ENCODE measurements around the gene GPR107.

The GPR107 gene

DNA sequence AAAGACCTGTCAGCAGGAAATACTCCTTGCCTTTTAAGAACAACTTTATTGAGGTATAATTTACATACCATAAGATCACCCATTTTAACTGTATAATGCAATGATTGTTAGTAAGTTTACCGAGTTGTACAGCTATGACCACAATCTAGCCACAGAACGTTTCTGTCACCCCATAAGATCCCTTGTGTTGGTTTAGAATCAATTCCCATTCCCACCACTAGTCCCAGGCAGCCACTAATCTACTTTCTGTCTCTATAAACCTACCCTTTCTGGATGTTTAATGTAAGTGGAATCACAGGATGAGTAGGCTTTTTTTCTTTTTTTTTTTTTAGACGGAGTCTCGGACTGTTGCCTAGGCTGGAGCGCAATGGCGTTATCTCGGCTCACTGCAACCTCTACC lies 4.4 kb downstream of the GPR107 start:
- DNase-seq, result peak; percentile 24

DNA sequence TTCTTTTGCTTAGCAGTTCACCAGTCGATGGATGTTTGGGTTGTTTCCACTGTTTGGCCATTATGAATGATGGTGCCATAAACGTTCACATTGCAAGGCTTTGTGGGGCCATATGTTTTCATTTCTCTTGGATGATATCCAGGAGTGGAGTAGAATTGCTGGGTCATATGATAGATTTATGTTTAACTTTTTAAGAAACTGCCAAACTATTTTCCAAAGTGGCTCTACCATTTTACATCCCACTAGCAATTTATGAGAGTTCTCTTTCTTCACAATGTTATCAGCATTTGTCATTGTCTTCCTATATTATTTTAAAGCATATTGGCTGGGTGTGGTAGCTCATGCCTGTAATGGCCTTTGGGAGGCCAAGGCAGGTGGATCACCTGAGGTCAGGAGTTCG lies 5.2 kb downstream of the GPR107 start:
- DNase-seq, result no peak

DNA sequence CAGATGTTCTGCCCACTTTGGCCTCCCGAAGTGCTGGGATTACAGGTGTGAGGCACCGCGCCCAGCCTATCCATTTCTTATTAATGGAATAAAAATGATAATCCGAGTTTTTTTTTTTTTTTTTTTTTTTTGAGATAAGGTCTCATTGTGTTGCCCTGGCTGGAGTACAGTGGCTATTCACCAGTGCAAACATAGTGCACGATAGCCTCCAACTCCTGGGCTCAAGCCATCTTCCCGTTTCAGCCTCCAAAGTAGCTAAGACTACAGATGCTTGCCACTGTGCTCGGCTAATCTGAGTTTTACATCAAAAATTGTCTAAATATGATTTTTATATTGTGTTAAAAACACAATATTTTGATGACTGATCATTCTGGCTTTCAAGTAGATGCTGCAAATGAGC lies 6.6 kb downstream of the GPR107 start:
- DNase-seq, result no peak

DNA sequence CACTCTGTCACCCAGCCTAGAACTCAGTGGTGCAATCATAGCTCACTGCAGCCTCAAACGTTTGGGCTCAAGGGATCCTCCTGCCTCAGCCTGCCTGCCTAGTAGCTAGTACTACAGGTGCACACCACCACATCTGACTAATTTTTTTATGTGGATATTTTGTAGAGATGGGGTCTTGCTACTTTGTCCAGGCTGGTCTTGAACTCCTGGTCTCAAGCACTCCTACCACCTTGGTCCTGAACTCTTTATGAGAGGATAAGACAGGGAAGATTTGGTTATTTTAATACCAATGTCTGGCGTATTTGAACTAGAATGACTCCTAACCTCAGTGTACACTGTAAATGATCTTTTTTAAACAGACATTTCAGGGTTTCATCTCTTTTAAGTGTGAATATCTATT lies 9.0 kb downstream of the GPR107 start:
- no peak for DNase-seq

DNA sequence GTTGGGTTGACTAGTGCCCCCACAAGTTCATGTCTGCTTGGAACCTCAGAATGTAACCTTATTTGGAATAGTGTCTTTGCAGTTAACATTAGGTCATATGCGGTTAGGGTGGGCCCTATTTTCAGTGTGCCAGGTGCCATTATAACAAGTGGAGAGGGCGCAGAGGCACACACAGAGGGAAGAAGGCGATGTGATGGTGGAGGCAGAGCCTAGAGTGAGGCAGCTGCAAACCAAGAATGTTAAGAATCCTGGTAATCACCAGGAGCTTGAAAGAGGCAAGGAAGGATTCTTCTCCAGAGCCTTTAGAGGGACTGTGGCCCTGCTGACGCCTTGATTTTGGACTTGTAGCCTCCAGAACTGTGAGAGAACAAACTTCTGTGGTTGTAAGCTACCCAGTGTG lies 10.9 kb downstream of the GPR107 start:
- no peak for DNase-seq

DNA sequence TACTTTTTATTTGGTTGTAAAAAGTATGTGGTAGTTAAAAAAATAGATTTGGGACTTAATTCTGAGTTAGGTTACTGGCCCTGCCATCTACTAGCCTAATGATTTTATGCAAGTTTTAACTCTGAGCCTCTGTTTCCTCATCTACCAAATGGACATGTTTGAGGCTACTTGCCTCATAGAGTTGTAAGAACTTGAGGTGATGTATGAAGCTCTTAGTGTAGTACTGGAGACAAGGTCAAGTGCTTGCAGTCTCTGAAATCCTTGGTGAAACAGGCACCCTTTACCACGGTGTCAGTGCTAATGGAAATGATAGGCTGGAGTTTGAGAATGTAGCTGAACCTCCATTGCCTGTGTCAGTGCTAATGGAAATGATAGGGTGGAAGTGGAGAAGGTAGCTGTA lies 15.3 kb downstream of the GPR107 start:
- no peak for DNase-seq

DNA sequence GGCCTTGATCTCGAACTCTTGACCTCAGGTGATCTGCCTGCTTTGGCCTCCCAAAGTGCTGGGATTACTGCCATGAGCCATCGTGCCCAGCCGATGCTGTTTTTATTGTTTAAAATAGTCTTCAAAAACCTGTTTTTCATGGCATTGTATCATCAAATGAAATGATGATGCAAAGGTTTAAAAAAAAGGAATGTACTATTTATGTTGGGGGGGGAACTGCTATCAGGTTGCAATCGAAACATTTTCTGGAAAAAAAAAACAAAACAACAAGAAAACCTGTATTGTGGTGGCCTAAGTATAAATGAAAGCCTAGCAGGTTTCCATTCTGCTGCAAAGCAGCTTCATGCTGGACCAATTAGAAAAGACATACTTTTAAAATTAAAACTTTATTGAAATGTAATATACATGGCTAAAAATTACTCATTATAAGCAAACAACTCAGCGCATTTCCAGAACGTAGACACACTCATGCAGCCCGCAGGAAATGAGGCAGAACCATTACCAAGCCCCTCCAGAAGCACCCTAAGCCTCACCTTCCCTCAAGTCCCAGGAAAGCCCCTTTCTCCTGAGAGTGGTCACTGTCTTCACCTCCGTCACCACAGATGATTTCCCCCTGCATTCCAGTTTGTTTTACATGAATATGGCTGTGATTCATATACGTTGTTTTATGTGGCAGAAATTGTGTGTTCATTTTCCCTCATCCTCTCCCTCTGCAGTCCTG lies 19.0 kb downstream of the GPR107 start:
- DNase-seq, result peak; percentile 67

DNA sequence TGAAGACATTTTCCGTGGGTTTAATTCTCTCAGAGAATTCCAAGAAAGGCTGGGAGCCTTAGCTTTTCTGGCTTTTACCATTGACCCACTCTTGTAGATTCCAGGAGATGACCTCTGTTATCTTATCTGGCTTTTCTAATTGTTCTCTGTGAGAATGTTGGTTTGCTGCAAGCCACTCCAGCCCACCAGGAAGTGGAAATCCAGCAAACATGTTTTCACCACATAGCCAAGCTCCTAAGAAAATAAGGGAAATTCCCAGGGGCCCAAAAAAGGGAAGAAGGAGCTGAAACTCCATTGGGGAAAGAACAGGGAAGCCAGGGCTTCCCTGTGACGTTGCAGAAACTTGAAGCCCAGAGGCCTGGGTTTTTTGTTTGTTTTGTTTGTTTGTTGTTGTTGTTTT lies 19.7 kb downstream of the GPR107 start:
- DNase-seq, result peak; percentile 62

DNA sequence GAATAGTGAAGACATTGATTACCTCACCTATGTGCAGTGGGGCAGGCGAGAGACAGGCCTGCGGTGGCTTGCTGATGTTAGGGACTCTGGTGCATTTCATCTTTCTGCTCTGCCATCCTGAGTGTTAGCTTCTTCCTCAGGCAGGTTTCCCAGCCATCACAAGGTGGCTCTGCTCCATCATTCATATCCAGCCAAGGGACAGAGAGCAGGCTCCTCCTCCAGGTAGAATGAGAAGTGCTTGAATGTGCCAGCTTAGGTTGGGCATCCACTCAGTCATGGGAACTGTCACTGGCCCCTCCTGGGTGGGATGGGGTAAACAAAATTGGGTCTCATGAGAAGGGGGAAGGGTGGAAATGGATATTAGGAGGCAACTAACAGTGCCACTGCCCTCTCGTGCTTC lies 24.8 kb downstream of the GPR107 start:
- DNase-seq, result no peak

DNA sequence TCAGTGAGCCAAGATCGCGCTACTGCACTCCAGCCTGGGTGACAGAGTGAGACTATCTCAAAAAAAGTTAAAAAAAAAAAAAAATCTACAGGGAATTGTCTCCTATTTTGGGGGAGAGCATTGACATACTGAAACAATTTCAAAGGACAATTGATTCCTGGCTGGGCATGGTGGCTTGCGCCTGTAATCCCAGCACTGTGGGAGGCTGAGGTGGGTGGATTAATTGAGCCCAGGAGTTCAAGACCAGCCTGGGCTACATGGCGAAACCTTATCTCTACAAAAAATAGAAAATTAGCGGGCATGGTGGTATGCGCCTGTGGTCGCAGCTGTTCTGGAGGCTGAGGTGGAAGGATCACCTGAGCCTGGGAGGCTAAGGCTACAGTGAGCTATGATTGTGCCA lies 30.6 kb downstream of the GPR107 start:
- no peak for DNase-seq

DNA sequence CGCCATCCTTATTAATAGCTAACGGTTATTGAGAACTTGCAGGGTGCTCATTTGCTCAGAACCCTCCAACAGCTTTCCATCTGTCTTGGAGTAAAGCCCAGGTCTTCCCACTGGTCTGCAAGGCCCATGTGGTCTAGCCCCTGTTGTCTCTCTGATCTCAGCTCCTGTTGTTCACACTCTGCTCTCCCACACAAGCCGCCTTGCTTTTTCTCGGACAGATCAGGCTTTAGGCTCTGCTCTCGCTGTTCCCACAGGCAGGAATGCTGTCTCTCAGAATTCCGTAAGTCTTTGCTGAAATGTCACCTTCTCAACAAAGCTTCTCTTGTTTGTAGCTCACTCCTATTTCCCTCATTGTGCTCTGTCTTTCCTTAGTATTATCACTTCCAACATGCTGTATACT lies 34.3 kb downstream of the GPR107 start:
- no peak for DNase-seq

DNA sequence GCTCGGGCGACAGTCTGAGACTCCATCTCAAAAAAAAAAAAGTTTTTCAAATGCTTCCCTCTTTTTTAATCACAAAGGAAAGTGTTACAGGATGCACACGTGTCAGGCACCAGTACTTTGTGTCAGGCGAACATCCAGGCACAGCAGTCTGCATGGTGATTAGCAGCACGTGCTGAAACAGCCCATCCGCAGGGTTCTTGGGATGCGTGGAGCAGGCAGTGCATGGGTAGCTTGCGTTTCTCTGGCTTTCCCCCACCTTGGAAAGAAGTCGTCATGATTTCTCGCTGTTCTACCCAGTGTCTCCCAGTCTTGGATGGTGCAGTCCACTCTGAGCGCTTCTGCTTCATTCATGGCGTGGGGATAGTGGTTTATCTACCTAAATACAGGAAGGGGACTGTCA lies 35.4 kb downstream of the GPR107 start:
- DNase-seq, result no peak

DNA sequence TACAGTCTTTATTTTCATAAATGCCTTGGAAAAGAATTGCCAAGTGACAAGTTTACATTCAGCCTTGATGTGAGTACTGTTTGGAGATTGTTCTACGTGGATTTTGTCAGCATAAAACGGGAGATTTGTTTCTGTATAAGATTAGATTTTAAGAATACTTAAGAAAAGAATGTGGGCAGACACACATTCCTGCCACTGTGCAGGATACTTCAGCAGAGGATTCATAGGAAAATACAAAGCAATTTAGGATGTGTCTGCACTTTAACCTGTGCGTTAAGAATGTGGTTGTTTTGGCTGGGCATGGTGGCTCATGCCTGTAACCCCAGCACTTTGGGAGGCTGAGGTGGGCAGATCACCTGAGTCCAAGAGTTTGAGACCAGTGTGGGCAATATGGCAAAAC lies 37.2 kb downstream of the GPR107 start:
- no peak for DNase-seq

DNA sequence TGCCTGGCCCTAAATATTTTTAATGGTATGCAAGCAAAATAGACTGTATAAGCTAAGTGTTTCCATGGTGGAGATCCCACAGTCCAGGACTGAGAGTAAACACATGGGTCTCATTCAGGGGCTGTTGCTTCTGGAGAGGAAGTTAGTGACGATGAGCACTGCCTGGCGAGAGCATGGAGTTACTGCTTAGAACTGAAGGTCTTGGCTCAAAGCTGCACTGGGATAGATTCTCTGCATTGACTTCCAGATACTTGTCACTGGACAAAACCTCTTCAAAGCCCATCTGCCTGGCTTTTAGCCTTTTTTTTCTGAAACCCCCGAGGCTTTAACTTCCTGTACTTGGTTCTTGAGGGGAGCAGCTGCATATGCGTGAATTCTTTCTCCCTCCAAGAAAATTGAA lies 39.2 kb downstream of the GPR107 start:
- no peak for DNase-seq

DNA sequence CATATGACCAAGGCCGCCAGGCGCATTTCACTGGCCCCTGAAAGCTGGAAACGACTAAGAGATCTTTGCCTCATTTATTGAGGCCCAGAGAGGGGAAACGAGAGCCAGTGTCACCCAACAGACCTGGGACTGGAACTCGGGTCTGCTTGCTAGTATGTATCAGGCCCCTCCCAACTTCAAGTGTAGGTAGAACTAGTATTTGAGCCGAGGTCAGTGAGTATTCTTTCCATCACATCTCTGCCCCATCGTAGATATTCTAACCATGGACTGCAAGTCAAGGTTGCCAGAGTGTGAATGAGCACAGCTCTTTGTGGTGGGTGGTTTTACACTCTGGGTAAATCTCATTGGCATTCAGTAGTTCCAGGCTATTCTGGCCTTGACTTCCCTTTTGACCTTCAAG lies 42.2 kb downstream of the GPR107 start:
- no peak for DNase-seq

DNA sequence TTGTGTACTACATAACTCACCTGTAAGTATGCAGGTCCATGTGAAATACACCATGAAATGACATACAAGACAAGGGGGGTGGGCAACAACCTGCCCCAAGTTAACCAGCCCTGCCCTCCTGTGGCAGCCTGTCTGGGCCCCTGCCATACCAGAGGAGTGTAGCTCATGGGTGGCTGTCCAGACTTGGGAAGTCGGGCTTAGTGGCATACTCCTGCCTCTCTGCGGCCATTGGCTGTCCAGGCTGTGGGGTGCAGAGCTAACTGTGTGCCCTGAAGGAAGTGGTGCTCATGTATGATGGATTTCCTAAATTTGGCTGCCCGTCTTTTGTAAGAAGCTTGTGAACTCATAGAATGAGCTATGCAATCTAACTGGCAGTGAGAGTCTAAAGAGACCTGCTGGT lies 47.0 kb downstream of the GPR107 start:
- no peak for DNase-seq

DNA sequence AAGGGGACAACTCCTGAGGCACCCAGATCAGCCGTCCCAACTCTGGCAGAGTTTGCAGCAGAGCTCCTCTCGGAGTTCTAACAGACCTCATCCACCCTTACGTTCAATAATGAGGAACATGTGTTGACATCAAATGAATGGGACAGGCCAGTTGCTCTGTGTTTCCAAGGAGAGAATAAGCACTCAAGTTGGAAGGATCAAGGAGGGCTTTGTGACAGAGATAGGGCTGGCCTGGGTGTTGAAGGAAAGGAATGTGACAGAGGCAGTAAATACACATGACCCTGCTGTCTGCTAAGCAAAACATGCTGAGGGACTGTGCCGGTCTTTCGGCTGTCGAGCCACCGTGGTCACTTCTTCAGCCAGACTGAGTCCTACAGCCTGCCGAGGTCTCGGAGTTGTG lies 48.2 kb downstream of the GPR107 start:
- no peak for DNase-seq

DNA sequence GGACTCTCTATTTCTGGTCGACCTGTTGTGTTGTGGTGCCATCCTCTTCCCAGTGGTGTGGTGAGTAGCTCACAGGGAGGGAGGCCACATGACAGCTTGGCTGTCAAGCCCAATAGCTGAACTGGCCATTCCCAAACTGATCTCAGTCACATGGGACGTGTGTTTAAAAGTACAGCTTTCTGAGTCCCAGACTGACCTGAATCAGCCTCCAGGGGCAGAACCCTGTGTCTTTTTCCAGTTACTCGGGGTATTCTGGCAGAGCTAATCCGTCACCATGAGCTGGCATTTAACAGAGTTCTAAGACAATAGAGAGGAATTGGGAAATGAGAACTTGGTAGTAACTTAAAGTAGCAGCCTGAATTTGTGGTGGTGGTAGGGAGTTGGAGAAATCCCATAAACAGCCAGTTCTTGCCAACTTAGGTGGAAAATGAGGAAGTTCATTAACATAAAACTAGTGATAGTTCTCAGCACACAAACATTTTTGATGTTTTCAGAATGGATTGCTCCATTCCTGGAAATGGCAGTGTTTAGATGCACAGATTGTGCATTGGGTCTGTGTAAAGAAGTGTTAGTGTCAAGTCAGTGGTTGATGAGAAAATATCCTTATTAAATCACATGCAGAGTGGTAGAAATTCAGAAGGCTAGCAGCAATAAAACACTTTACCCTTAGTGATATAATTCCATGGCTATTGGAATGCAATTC lies 50.9 kb downstream of the GPR107 start:
- no peak for DNase-seq

DNA sequence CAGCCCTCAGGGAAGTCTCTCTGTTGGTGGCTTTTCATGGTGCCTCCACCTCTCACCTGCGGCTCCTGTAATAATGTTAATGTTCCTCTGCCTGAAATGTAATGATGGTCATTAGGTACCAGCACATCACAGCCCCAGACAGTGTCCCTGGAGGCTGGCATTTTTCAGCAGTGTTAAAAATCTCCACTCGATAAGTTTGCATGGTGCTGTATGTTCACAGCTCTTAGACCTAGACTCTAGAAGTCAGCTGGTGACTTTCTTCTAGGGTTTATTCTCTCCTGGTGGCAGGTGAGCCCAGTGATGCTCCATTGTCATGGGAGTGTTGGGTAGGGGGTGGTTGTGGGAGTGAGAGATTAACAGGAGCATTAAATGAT lies 53.1 kb downstream of the GPR107 start:
- no peak for DNase-seq

DNA sequence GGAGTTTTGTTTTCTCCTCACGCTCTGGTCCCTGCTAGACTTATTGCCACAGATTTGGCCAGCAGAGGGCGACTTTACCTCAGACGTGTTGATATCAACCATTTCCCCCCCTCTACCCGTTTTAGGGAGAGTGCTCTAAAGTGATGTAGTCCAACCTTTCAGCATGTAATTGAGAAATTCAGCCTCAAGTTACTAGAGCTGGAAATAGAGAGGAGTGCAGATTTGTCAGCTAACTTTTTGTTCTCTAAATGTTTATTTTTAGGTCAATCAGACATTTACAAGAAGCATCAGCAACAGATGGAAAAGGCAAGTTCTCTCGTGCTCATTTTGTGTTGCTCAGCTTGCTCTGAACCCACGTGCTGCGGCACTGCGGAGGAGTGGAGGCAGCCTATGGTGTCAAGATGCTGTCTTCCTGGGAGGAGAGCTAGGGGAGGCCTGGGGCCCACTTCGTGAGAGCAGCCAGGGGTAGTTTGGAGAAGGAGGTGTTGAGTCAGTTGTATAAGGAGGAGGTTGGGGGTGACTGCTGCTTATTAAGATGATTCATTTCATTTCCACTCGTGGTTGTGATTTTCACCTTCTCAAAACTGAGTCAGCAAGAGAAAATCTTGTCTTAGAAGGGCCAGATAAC lies 53.6 kb downstream of the GPR107 start:
- peak; percentile 77 for DNase-seq

DNA sequence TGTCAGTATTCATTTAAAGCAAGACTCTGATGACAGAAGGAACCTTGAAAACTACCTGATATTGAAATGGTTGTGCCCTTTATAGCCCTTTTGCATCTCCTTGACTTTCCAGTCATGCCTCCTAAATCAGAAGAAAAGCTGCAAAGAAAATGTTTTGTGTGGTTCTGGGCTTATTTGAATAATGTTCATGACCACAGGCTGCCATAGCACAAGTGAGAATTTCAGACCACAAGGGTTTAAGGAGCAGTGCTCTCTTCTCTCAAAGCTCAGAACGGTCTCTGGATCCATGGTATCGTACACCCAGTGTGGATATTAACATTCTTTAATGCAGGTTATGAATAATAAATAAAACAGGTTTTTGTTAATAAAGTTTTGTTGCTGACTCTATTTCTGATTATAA lies 54.2 kb downstream of the GPR107 start:
- DNase-seq, result no peak

DNA sequence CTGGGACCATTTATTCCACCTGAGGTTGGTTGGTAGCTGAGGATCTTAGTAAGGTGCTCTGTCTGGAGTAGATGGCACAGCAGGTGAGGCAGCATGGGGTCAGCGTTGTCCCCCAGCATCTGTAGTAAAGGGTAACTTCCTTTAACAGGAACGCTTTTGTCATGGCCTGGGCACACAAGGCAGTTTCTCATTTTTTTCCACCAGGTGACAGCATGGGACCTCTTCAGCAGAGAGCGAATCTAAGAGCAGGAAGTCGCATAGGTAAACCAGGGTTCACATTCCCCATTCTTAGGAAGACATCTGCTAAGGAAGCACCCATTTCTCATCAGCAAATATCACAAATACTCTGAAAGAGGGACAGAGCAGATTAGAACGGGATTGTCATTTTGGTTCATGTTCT lies 56.5 kb downstream of the GPR107 start:
- peak; percentile 17 for DNase-seq

DNA sequence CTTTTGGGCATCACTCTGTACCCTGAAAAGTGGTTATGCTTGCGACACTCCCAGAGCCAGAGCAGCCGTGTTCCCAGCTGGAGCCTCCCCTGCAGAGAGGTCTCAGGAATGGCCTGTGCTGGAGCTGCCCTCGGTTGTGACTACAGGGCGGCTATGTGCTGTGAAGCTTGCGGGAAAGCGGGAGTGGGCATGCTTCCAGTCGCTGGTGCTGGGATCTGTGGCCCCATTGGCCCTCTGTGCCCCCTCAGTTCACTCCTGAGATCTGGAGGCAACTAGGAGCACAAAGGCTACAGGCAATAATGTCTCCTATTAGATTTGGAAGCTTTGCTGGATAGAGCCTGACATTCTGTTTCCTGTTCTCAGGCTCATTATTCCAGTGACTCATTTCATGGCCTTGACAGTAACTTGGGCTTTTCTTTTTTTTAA lies 56.9 kb downstream of the GPR107 start:
- peak; percentile 59 for DNase-seq

DNA sequence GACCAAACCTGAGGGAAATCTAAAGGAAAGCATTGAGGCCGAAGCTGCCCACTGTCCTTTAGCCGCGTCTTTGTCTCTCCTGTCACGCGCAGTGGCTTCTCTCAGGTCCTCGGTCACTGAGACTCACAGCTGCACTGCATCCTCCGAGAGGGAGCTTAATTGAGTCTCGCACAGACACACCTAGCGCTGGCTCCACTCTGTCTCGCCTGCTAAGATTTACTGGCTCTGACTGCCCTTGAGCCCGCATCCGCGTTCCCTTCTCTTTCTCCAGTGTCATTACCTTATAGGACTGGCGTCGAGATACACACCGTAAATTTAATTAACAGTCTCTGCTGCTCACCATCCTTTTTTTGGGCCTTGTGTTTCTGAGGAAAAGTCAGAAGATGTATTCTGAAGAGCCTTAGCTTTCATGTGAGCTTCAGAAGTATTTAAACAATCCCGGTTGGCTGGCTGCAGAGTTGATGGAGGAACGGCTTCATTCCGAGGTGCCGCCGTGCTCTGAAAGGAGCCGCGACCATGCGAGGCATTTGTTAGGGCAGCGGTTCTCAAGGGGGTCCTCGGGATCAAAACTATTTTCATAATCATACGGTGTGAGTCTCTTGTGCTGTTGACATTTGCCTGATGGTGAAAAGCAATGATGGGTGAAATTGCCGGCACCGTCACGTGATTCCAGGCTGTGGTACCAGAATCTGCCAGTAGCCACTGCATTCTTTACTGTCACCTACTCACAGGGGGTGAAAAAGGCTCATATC lies 58.3 kb downstream of the GPR107 start:
- no peak for DNase-seq
